ENCODE results near the gene TNFAIP8.

Gene TNFAIP8

DNA sequence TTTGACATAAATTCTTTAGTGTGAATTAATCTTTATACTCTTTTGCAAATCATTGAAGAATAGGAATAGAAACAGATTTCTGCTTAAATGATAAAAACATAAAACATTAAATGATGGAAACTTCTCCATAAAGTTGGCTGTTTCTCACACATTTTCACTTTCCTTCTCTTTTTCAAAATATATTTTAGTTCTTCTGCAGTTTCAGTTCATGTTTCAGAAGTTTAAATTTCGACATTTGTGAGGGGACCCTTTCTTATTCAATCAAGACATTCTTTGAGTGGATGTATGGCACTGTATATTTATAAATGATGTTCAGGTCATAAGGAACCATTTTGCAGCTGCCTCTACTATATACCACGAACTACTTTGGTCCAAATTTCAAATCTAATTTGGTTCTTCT lies 34.6 kb downstream of the TNFAIP8 start:
- peaks cover 82% of the 10 kb centered on the region for H3K4me1 Mint-ChIP-seq (ENCODE audit: low read depth)
- peaks cover 64% of the 10 kb centered on the region for H3K36me3 Mint-ChIP-seq (ENCODE audit: low read depth)
- no peaks in the 10 kb centered on the region for H3K27me3 Mint-ChIP-seq
- intact Hi-C loops (cut with micrococcal nuclease) = no loop called here
- no peak overlapping the region for H3K4me3 Mint-ChIP-seq
- H3K27ac Mint-ChIP-seq = peak overlapping the region; percentile 48
- no peaks in the 10 kb centered on the region for H3K9me3 Mint-ChIP-seq

GRCh38 chr5:119393201-119393691 lies 37.4 kb downstream of the TNFAIP8 start:
- Mint-ChIP-seq H3K36me3 (ENCODE audit: low read depth) (peaks cover 55% of the 10 kb centered on the region), H3K9me3 (no peaks in the 10 kb centered on the region), H3K27ac (peak overlapping the region; percentile 75), H3K4me3 (no peak overlapping the region), H3K4me1 (ENCODE audit: low read depth) (peaks cover 71% of the 10 kb centered on the region), H3K27me3 (no peaks in the 10 kb centered on the region)
- intact Hi-C loops (cut with micrococcal nuclease) = no loop called here

DNA sequence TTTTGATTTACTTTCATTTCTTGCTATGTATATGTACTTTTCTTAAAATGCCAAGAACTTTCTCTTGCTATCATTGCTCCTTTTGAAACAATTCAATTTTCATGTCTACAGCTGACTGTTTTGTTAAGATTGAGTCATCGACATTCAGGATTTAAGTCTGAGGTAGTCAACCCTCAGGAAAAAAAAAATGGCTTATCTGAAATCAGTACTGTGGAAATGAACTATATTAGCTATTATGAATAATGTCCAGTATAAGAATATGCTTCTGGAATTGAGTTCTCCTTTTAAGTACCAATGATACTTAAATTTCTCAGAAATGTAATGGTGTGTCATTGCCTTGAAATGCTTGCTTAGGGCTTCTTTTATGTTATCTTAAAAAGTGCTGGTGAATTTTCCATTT lies 37.9 kb downstream of the TNFAIP8 start:
- H3K36me3 Mint-ChIP-seq (ENCODE audit: low read depth) = peaks cover 52% of the 10 kb centered on the region
- no peak overlapping the region for H3K4me3 Mint-ChIP-seq
- intact Hi-C loops (cut with micrococcal nuclease) = loop anchor here (2.0 kb wide), 1 partner anchor 35 kb away; no protein-coding TSS in a partner anchor
- no peaks in the 10 kb centered on the region for H3K9me3 Mint-ChIP-seq
- peak overlapping the region; percentile 75 for H3K27ac Mint-ChIP-seq
- H3K4me1 Mint-ChIP-seq (ENCODE audit: low read depth) = peaks cover 66% of the 10 kb centered on the region
- H3K27me3 Mint-ChIP-seq = no peaks in the 10 kb centered on the region

GRCh38 chr5:119395080-119395836 lies 39.4 kb downstream of the TNFAIP8 start:
- intact Hi-C loops (cut with micrococcal nuclease) = loop anchor here (2.0 kb wide), 1 partner anchor 36 kb away; no protein-coding TSS in a partner anchor

GRCh38 chr5:119396030-119396664 lies 40.3 kb downstream of the TNFAIP8 start:
- Mint-ChIP-seq H3K4me1 (ENCODE audit: low read depth) (peaks cover 57% of the 10 kb centered on the region), H3K27ac (peak overlapping the region; percentile 47), H3K36me3 (ENCODE audit: low read depth) (peaks cover 44% of the 10 kb centered on the region), H3K27me3 (no peaks in the 10 kb centered on the region), H3K9me3 (no peaks in the 10 kb centered on the region), H3K4me3 (no peak overlapping the region)
- intact Hi-C loops (cut with micrococcal nuclease) = no loop called here

More at GRCh38 chr5:119395080-119395836, 39.4 kb downstream of the TNFAIP8 start:
- Mint-ChIP-seq H3K27ac (peak overlapping the region; percentile 47), H3K27me3 (no peaks in the 10 kb centered on the region), H3K4me1 (ENCODE audit: low read depth) (peaks cover 59% of the 10 kb centered on the region), H3K4me3 (no peak overlapping the region), H3K36me3 (ENCODE audit: low read depth) (peaks cover 48% of the 10 kb centered on the region), H3K9me3 (no peaks in the 10 kb centered on the region)

- peaks cover 51% of the 10 kb centered on the region for H3K4me1 Mint-ChIP-seq (ENCODE audit: low read depth)
- no peaks in the 10 kb centered on the region for H3K27me3 Mint-ChIP-seq
- no peak overlapping the region for H3K4me3 Mint-ChIP-seq
- H3K36me3 Mint-ChIP-seq (ENCODE audit: low read depth) = peaks cover 29% of the 10 kb centered on the region
- H3K27ac Mint-ChIP-seq = peak overlapping the region; percentile 50
- intact Hi-C loops (cut with micrococcal nuclease) = no loop called here
- H3K9me3 Mint-ChIP-seq = no peaks in the 10 kb centered on the region
These were observed 41.9 kb downstream of the TNFAIP8 start for GRCh38 chr5:119397518-119398380.

- Mint-ChIP-seq H3K9me3 (no peaks in the 10 kb centered on the region), H3K4me1 (ENCODE audit: low read depth) (peaks cover 43% of the 10 kb centered on the region), H3K36me3 (ENCODE audit: low read depth) (peaks cover 18% of the 10 kb centered on the region), H3K27me3 (no peaks in the 10 kb centered on the region), H3K27ac (peak overlapping the region; percentile 50), H3K4me3 (no peak overlapping the region)
- intact Hi-C loops (cut with micrococcal nuclease) = no loop called here
These were observed 43.1 kb downstream of the TNFAIP8 start for GRCh38 chr5:119398727-119399466.

GRCh38 chr5:119400245-119400644 lies 44.4 kb downstream of the TNFAIP8 start:
- peak overlapping the region; percentile 37 for H3K27ac Mint-ChIP-seq
- peaks cover 5% of the 10 kb centered on the region for H3K36me3 Mint-ChIP-seq (ENCODE audit: low read depth)
- no peaks in the 10 kb centered on the region for H3K9me3 Mint-ChIP-seq
- intact Hi-C loops (cut with micrococcal nuclease) = no loop called here
- peaks cover 42% of the 10 kb centered on the region for H3K4me1 Mint-ChIP-seq (ENCODE audit: low read depth)
- no peaks in the 10 kb centered on the region for H3K27me3 Mint-ChIP-seq
- no peak overlapping the region for H3K4me3 Mint-ChIP-seq

- H3K27me3 Mint-ChIP-seq = no peaks in the 10 kb centered on the region
- H3K9me3 Mint-ChIP-seq = no peaks in the 10 kb centered on the region
- H3K27ac Mint-ChIP-seq = no peak overlapping the region
- no peak overlapping the region for H3K4me3 Mint-ChIP-seq
- no peaks in the 10 kb centered on the region for H3K36me3 Mint-ChIP-seq (ENCODE audit: low read depth)
- intact Hi-C loops (cut with micrococcal nuclease) = no loop called here
- peaks cover 34% of the 10 kb centered on the region for H3K4me1 Mint-ChIP-seq (ENCODE audit: low read depth)
These were observed 46.3 kb downstream of the TNFAIP8 start for GRCh38 chr5:119402081-119402480.

GRCh38 chr5:119402555-119402954 lies 46.7 kb downstream of the TNFAIP8 start:
- Mint-ChIP-seq H3K27ac (no peak overlapping the region), H3K4me3 (no peak overlapping the region), H3K9me3 (no peaks in the 10 kb centered on the region), H3K4me1 (ENCODE audit: low read depth) (peaks cover 34% of the 10 kb centered on the region), H3K36me3 (ENCODE audit: low read depth) (no peaks in the 10 kb centered on the region), H3K27me3 (no peaks in the 10 kb centered on the region)
- intact Hi-C loops (cut with micrococcal nuclease) = no loop called here

DNA sequence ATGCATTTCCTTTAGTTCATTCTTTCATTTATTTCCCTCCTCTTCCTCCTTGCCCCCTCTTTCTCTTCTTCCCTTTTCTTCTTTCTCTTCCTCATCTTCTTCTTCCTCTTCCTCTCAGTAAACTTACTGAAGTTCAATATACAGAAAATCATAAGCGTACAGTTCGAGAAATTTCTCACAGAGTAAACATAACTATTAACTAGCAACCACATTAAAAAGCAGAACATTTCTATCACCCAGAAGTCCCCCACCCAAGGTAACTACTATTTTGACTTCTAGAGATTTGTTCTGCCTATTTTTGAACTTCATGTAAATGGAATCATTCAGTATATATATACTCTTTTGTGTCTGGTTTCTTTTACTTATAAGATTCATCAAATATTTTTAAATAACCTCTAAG lies 48.2 kb downstream of the TNFAIP8 start:
- no peaks in the 10 kb centered on the region for H3K36me3 Mint-ChIP-seq (ENCODE audit: low read depth)
- peak overlapping the region; percentile 66 for H3K27ac Mint-ChIP-seq
- H3K9me3 Mint-ChIP-seq = no peaks in the 10 kb centered on the region
- no peaks in the 10 kb centered on the region for H3K27me3 Mint-ChIP-seq
- no peak overlapping the region for H3K4me3 Mint-ChIP-seq
- peaks cover 35% of the 10 kb centered on the region for H3K4me1 Mint-ChIP-seq (ENCODE audit: low read depth)
- intact Hi-C loops (cut with micrococcal nuclease) = no loop called here

DNA sequence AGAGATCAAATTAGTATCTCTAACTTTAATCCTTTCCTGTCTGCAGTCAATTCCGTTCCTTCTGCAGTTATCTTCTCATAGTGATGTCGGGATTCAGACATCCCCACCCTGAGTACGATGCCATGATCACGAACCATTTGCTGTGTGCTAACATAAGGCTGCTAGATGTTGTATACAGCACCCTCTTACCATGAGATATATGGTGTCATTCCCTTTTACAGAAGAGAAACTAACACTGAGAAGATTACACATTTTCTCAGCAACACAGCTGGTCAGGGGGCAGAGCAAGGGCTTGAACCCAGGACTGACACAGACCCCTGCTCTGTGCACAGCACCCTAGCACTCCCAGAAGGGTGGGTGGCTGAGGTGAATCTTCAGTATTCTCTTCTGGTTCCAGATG lies 49.6 kb downstream of the TNFAIP8 start:
- Mint-ChIP-seq H3K27ac (no peak overlapping the region), H3K4me1 (ENCODE audit: low read depth) (peaks cover 42% of the 10 kb centered on the region), H3K4me3 (no peak overlapping the region), H3K36me3 (ENCODE audit: low read depth) (no peaks in the 10 kb centered on the region), H3K9me3 (no peaks in the 10 kb centered on the region), H3K27me3 (no peaks in the 10 kb centered on the region)
- intact Hi-C loops (cut with micrococcal nuclease) = no loop called here

- H3K27ac Mint-ChIP-seq = no peak overlapping the region
- no peaks in the 10 kb centered on the region for H3K27me3 Mint-ChIP-seq
- intact Hi-C loops (cut with micrococcal nuclease) = no loop called here
- peaks cover under 1% of the 10 kb centered on the region for H3K36me3 Mint-ChIP-seq (ENCODE audit: low read depth)
- peaks cover 54% of the 10 kb centered on the region for H3K4me1 Mint-ChIP-seq (ENCODE audit: low read depth)
- no peak overlapping the region for H3K4me3 Mint-ChIP-seq
- H3K9me3 Mint-ChIP-seq = no peaks in the 10 kb centered on the region
These were observed 50.8 kb downstream of the TNFAIP8 start for GRCh38 chr5:119406551-119407110.
